GM18526 (cell line): ENCODE results near the gene DGUOK.

Experiments
- POLR2A ChIP-seq: IDR thresholded peaks from 3 replicates; pipeline ENCODE4 v1.6.1; 2011; ENCODE audit not compliant: insufficient read length; ENCODE audit errors: extremely low read depth

Gene DGUOK

GRCh38 chr2:73896362-73897239 lies 30.1 kb upstream of the DGUOK start:
- TF ChIP-seq POLR2A: no peak

GRCh38 chr2:73897240-73897583 lies 29.5 kb upstream of the DGUOK start:
- no peak for TF ChIP-seq POLR2A

GRCh38 chr2:73897934-73898333 lies 28.7 kb upstream of the DGUOK start:
- TF ChIP-seq POLR2A: no peak

GRCh38 chr2:73899801-73900336 lies 26.8 kb upstream of the DGUOK start:
- no peak for TF ChIP-seq POLR2A

GRCh38 chr2:73901143-73901542 lies 25.5 kb upstream of the DGUOK start:
- TF ChIP-seq POLR2A: no peak

GRCh38 chr2:73902284-73902683 lies 24.4 kb upstream of the DGUOK start:
- no peak for TF ChIP-seq POLR2A

GRCh38 chr2:73903313-73903712 lies 23.4 kb upstream of the DGUOK start:
- TF ChIP-seq POLR2A: no peak

GRCh38 chr2:73904952-73905351 lies 21.7 kb upstream of the DGUOK start:
- no peak for TF ChIP-seq POLR2A

GRCh38 chr2:73906847-73907505 lies 19.7 kb upstream of the DGUOK start:
- no peak for TF ChIP-seq POLR2A

- no peak for TF ChIP-seq POLR2A
Measured at GRCh38 chr2:73907840-73908452, 18.7 kb upstream of the DGUOK start.

- no peak for TF ChIP-seq POLR2A
Measured at GRCh38 chr2:73908689-73909652, 17.7 kb upstream of the DGUOK start.

GRCh38 chr2:73910873-73911547 lies 15.7 kb upstream of the DGUOK start:
- no peak for TF ChIP-seq POLR2A

- TF ChIP-seq POLR2A: no peak
Measured at GRCh38 chr2:73911548-73912208, 15.0 kb upstream of the DGUOK start.
